Transverse colon (tissue), 4 donors: ENCODE results near the gene MAT2B.

Source experiments
- CTCF ChIP-seq, 5 experiments: fragments of 200-600 bp in 3 of 5; fragments of 450-650 bp in 2 of 5; sonication (generic) in 3 of 5; IDR thresholded peaks; 1 replicate in 2 of 5; 2 replicates in 3 of 5; pipeline ENCODE4 v1.5.1; 2016 to 2017; ENCODE audit warnings: antibody characterized with exemption in 5 of 5, inconsistent platforms in 3 of 5, mild to moderate bottlenecking in 2 of 5, moderate library complexity in 1 of 5
- POLR2A ChIP-seq: fragments of 450-650 bp; IDR thresholded peaks from one replicate; pipeline ENCODE4 v1.6.1; 2016; ENCODE audit warnings: antibody characterized with exemption, mild to moderate bottlenecking, moderate library complexity
- POLR2AphosphoS5 ChIP-seq, 3 donors: sonication (generic); formaldehyde crosslinking; IDR thresholded peaks; one replicate each; pipeline ENCODE4 v1.6.1; 2016; ENCODE audit warnings: antibody characterized with exemption in 3 of 3

- no peak for TF ChIP-seq CTCF (IDR thresholded peaks at IDR 0.05)
- TF ChIP-seq POLR2A: no peak
- TF ChIP-seq POLR2AphosphoS5 (IDR thresholded peaks at IDR 0.05): no peak
These were observed 35.3 kb downstream of the MAT2B start for GRCh38 chr5:163540696-163541095.
